ENCODE results near the gene RAD51D.
A peak's percentile ranks its signal among the peaks of the same experiment; 100 is the strongest.

Gene RAD51D

GRCh38 chr17:35119370-35120165, at the start of gene RAD51D:
RAD51D (minus strand) TSS chr17:35119860; CDS start chr17:35119613, 247 bp downstream.
- Histone ChIP-seq H3K9ac (peak within 1 kb of the TSS; percentile 81 to 90 (median 86)), H3K27me3 (no peaks in the 10 kb centered on the region), H3K4me1 (peaks cover 12 to 48% (median 30%) of the 10 kb centered on the region in 10 experiments), H3K36me3 (peaks cover 0 to 27% (median 9%) of the 10 kb centered on the region in 11 experiments; a peak in 12 of 22 replicates), H3K4me3 (peak within 1 kb of the TSS; percentile 73 to 88 (median 79)), H3K4me2 (peak within 1 kb of the TSS; percentile 83 to 98 (median 92)), H3K9me3 (replicated peaks in 1 of 11) (no peaks in the 10 kb centered on the region), H3K27ac (peak within 1 kb of the TSS; percentile 77 to 89 (median 83)), H4K20me1 (no peaks in the 10 kb centered on the region)
- no peak for TF ChIP-seq Cebpa-rat (IDR thresholded peaks at IDR 0.05)

- H3K4me3 ChIP-seq: no peak overlapping the region
- no peaks in the 10 kb centered on the region for H3K27me3 ChIP-seq
- no peak for TF ChIP-seq Cebpa-rat (IDR thresholded peaks at IDR 0.05)
- no peaks in the 10 kb centered on the region for H3K36me3 ChIP-seq
- peaks cover 0 to 10% (median 0%) of the 10 kb centered on the region in 10 experiments; a peak in 3 of 20 replicates for H3K4me1 ChIP-seq
- H3K9me3 ChIP-seq (replicated peaks in 1 of 11): no peaks in the 10 kb centered on the region
- H3K4me2 ChIP-seq: no peak overlapping the region
- no peaks in the 10 kb centered on the region for H4K20me1 ChIP-seq
- H3K9ac ChIP-seq: no peak overlapping the region
- H3K27ac ChIP-seq: no peak overlapping the region
Measured at GRCh38 chr17:35167666-35168065, 48.0 kb upstream of the RAD51D start.

GRCh38 chr17:35167046-35167445, 47.4 kb upstream of the RAD51D start:
- Histone ChIP-seq H4K20me1 (no peaks in the 10 kb centered on the region), H3K9me3 (replicated peaks in 1 of 11) (no peaks in the 10 kb centered on the region), H3K36me3 (no peaks in the 10 kb centered on the region), H3K4me2 (no peak overlapping the region), H3K4me3 (no peak overlapping the region), H3K9ac (no peak overlapping the region), H3K27me3 (no peaks in the 10 kb centered on the region), H3K4me1 (peaks cover 0 to 6% (median 0%) of the 10 kb centered on the region in 10 experiments; a peak in 3 of 20 replicates), H3K27ac (no peak overlapping the region)
- no peak for TF ChIP-seq Cebpa-rat (IDR thresholded peaks at IDR 0.05)

GRCh38 chr17:35166526-35166925, 46.9 kb upstream of the RAD51D start:
- H3K4me2 ChIP-seq: no peak overlapping the region
- no peak for TF ChIP-seq Cebpa-rat (IDR thresholded peaks at IDR 0.05)
- H3K9ac ChIP-seq: no peak overlapping the region
- H3K27me3 ChIP-seq: no peaks in the 10 kb centered on the region
- H3K4me1 ChIP-seq: peaks cover 0 to 5% (median 0%) of the 10 kb centered on the region in 10 experiments; a peak in 5 of 20 replicates
- H3K27ac ChIP-seq: no peak overlapping the region
- no peaks in the 10 kb centered on the region for H3K9me3 ChIP-seq (replicated peaks in 1 of 11)
- no peaks in the 10 kb centered on the region for H3K36me3 ChIP-seq
- no peak overlapping the region for H3K4me3 ChIP-seq
- no peaks in the 10 kb centered on the region for H4K20me1 ChIP-seq

GRCh38 chr17:35164716-35165115, 45.1 kb upstream of the RAD51D start:
- Histone ChIP-seq H3K9me3 (replicated peaks in 1 of 11) (no peaks in the 10 kb centered on the region), H4K20me1 (no peaks in the 10 kb centered on the region), H3K4me1 (peaks cover 0 to 12% (median 0%) of the 10 kb centered on the region in 10 experiments; a peak in 4 of 20 replicates), H3K4me2 (no peak overlapping the region), H3K9ac (no peak overlapping the region), H3K27ac (no peak overlapping the region), H3K36me3 (no peaks in the 10 kb centered on the region), H3K27me3 (no peaks in the 10 kb centered on the region), H3K4me3 (no peak overlapping the region)
- TF ChIP-seq Cebpa-rat (IDR thresholded peaks at IDR 0.05): no peak

GRCh38 chr17:35163886-35164285, 44.2 kb upstream of the RAD51D start:
- Histone ChIP-seq H3K9ac (no peak overlapping the region), H4K20me1 (no peaks in the 10 kb centered on the region)

GRCh38 chr17:35162755-35163154, 43.1 kb upstream of the RAD51D start:
- Histone ChIP-seq H3K4me3 (no peak overlapping the region), H3K4me1 (peaks cover 0 to 12% (median 0%) of the 10 kb centered on the region in 10 experiments; a peak in 4 of 20 replicates), H3K36me3 (no peaks in the 10 kb centered on the region), H3K4me2 (no peak overlapping the region), H3K27me3 (no peaks in the 10 kb centered on the region), H4K20me1 (no peaks in the 10 kb centered on the region), H3K9me3 (replicated peaks in 1 of 11) (no peaks in the 10 kb centered on the region), H3K9ac (no peak overlapping the region), H3K27ac (no peak overlapping the region)
- no peak for TF ChIP-seq Cebpa-rat (IDR thresholded peaks at IDR 0.05)

More at GRCh38 chr17:35163886-35164285, 44.2 kb upstream of the RAD51D start:
- peaks cover 0 to 12% (median 0%) of the 10 kb centered on the region in 10 experiments; a peak in 4 of 20 replicates for H3K4me1 ChIP-seq
- H3K4me3 ChIP-seq: no peak overlapping the region
- H3K4me2 ChIP-seq: no peak overlapping the region
- H3K27ac ChIP-seq: no peak overlapping the region
- no peak for TF ChIP-seq Cebpa-rat (IDR thresholded peaks at IDR 0.05)
- no peaks in the 10 kb centered on the region for H3K36me3 ChIP-seq
- no peaks in the 10 kb centered on the region for H3K27me3 ChIP-seq
- no peaks in the 10 kb centered on the region for H3K9me3 ChIP-seq (replicated peaks in 1 of 11)

GRCh38 chr17:35161281-35161761, 41.7 kb upstream of the RAD51D start:
- no peak overlapping the region for H3K27ac ChIP-seq
- H3K36me3 ChIP-seq: no peaks in the 10 kb centered on the region
- no peaks in the 10 kb centered on the region for H4K20me1 ChIP-seq
- TF ChIP-seq Cebpa-rat (IDR thresholded peaks at IDR 0.05): no peak
- peaks cover 0 to 12% (median 0%) of the 10 kb centered on the region in 10 experiments; a peak in 4 of 20 replicates for H3K4me1 ChIP-seq
- peak overlapping the region in 2 of 11 experiments; percentile 25; a peak in 1 of 22 replicates for H3K4me2 ChIP-seq
- H3K9me3 ChIP-seq (replicated peaks in 1 of 11): no peaks in the 10 kb centered on the region
- no peak overlapping the region for H3K4me3 ChIP-seq
- H3K9ac ChIP-seq: no peak overlapping the region
- no peaks in the 10 kb centered on the region for H3K27me3 ChIP-seq

GRCh38 chr17:35160354-35161201, 40.9 kb upstream of the RAD51D start:
- Histone ChIP-seq H3K9ac (no peak overlapping the region), H3K4me2 (0 out of 22 replicates have a peak overlapping the region, but pooled peaks of 1 of the 11 experiments have one; percentile 7), H4K20me1 (no peaks in the 10 kb centered on the region), H3K27ac (no peak overlapping the region), H3K4me3 (no peak overlapping the region), H3K36me3 (no peaks in the 10 kb centered on the region), H3K27me3 (no peaks in the 10 kb centered on the region), H3K9me3 (replicated peaks in 1 of 11) (no peaks in the 10 kb centered on the region), H3K4me1 (peaks cover 0 to 12% (median 0%) of the 10 kb centered on the region in 10 experiments; a peak in 4 of 20 replicates)
- TF ChIP-seq Cebpa-rat (IDR thresholded peaks at IDR 0.05): no peak
